Panc1 (cell line): ENCODE results near the gene AKAP13. TPM values are rescaled to one million over a fixed set of nuclear protein-coding genes. Genes with fewer than 3 reads are reported as not detected.

Source experiments
- ATAC-seq: fragments of 200-7000 bp; cut with Tn5 transposase; 2 replicates; pipeline ENCODE4 v1.9.1; 2020; ENCODE audit warnings: mild to moderate bottlenecking, moderate library complexity
- BruUV-seq: library from RNA; stranded (reverse); fragments of 400-500 nt; replicated peaks from 2 replicates; lab custom pipeline; 2021; lab: Mats Ljungman, UMichigan
- CTCF ChIA-PET: fragments of 300-600 bp; sonication (Branson Sonifier 250); formaldehyde crosslinking; loops from one replicate; lab custom pipeline; 2022; ENCODE audit warnings: antibody characterized with exemption; lab: Charles Lee
- POLR2A ChIA-PET: fragments of 300-600 bp; sonication (Branson Sonifier 250); formaldehyde crosslinking; loops from one replicate; lab custom pipeline; 2022; ENCODE audit warnings: antibody characterized with exemption; lab: Charles Lee
- DNase-seq: peaks from one replicate; pipeline ENCODE4 v3.0.0-alpha.2; 2010; ENCODE audit warnings: low read depth, low spot score
- H3K27ac ChIP-seq: 2 replicates; pipeline ENCODE4 v1.5.1; 2011; ENCODE audit warnings: mild to moderate bottlenecking, low read length, inconsistent platforms
- H3K27me3 ChIP-seq: fragments of 200-500 bp; sonication (Bioruptor generic); 2 replicates; pipeline ENCODE4 v1.6.0; 2014; ENCODE audit warnings: low read length, inconsistent platforms; ENCODE audit not compliant: control insufficient read depth, insufficient read depth
- H3K36me3 ChIP-seq: fragments of 200-500 bp; sonication (Bioruptor generic); 2 replicates; pipeline ENCODE4 v1.5.1; 2014; ENCODE audit warnings: inconsistent platforms, mild to moderate bottlenecking, low read length, moderate library complexity; ENCODE audit not compliant: control insufficient read depth, insufficient read depth
- H3K4me1 ChIP-seq: 2 replicates; pipeline ENCODE4 v1.5.1; 2011; ENCODE audit warnings: inconsistent platforms, mild to moderate bottlenecking, low read length, moderate library complexity; ENCODE audit not compliant: control insufficient read depth, insufficient read depth
- H3K4me3 ChIP-seq, 2 experiments: 2 replicates each; pipeline ENCODE4 v1.5.1; 2011 to 2012; ENCODE audit warnings: low read depth in 2 of 2, low read length in 2 of 2, mild to moderate bottlenecking in 2 of 2, inconsistent platforms in 1 of 2, moderate library complexity in 1 of 2
- H3K9me3 ChIP-seq: fragments of 200-500 bp; sonication (Bioruptor generic); 2 replicates; pipeline ENCODE4 v1.5.1; 2014; ENCODE audit warnings: low read depth, mild to moderate bottlenecking, inconsistent platforms, low read length, moderate library complexity; ENCODE audit not compliant: control insufficient read depth, insufficient read depth
- CTCF ChIP-seq: fragments of 450-650 bp; IDR thresholded peaks from 2 replicates; pipeline ENCODE4 v1.5.1; 2017; ENCODE audit warnings: mild to moderate bottlenecking
- POLR2AphosphoS5 ChIP-seq: IDR thresholded peaks from 2 replicates; pipeline ENCODE4 v1.6.1; 2012; ENCODE audit warnings: mild to moderate bottlenecking, low read depth, low read length, moderate library complexity
- REST ChIP-seq, 2 experiments: IDR thresholded peaks; 2 replicates each; pipeline ENCODE4 v1.6.1; 2011 to 2012; ENCODE audit warnings: low read depth in 2 of 2, control low read depth in 1 of 2, low read length in 1 of 2, mild to moderate bottlenecking in 1 of 2, moderate library complexity in 1 of 2; ENCODE audit not compliant: insufficient read depth in 1 of 2
- SIN3A ChIP-seq: IDR thresholded peaks from 2 replicates; pipeline ENCODE4 v1.6.1; 2012; ENCODE audit warnings: low read depth, mild to moderate bottlenecking, low read length, moderate library complexity, borderline replicate concordance; ENCODE audit not compliant: insufficient read depth
- TCF7L2 ChIP-seq: IDR thresholded peaks from 2 replicates; pipeline ENCODE4 v1.6.1; 2011; ENCODE audit warnings: mild to moderate bottlenecking, low read depth, low read length, inconsistent platforms
- in situ Hi-C: cut with HindIII; loops from 2 replicates; pipeline ENCODE4 v1.10.0; 2016; ENCODE audit warnings: low sequenced_read_pairs, low pct_unique_long_range_greater_than_20kb
- intact Hi-C: fragments of 100-400 bp; cut with micrococcal nuclease; formaldehyde crosslinking; loops from one replicate; pipeline ENCODE4 v1.10.0; 2022; ENCODE audit not compliant: unreplicated experiment
- total RNA-seq: library from RNA; stranded (reverse); gene quantifications from one replicate; pipeline ENCODE4 v1.2.1, GENCODE V29; 2021; ENCODE audit not compliant: unreplicated experiment

AKAP13 gene
- total RNA-seq, 1 experiment from 2014 or later, result 94.2 TPM

- no peak for TF ChIP-seq SIN3A
- BruUV-seq, result no TSS peak
- no peaks in the 10 kb centered on the region for H3K27me3 ChIP-seq
- POLR2A ChIA-PET, result no interaction called here
- H3K9me3 ChIP-seq, result no peaks in the 10 kb centered on the region
- no peaks in the 10 kb centered on the region for H3K36me3 ChIP-seq
- ATAC-seq, result 0 out of 2 replicates have a peak, but pooled peaks have one; percentile 24
- no peaks in the 10 kb centered on the region for H3K4me1 ChIP-seq
- CTCF ChIA-PET, result no interaction called here
- H3K4me3 ChIP-seq, result no peak overlapping the region
- in situ Hi-C loops (no loop called here), intact Hi-C loops (no loop called here)
- no peak overlapping the region for H3K27ac ChIP-seq
- no peak for DNase-seq
Measured at GRCh38 chr15:85622221-85622831, 241.9 kb downstream of the AKAP13 start.

- intact Hi-C loops (no loop called here), in situ Hi-C loops (no loop called here)
- Histone ChIP-seq H3K9me3 (no peaks in the 10 kb centered on the region), H3K27me3 (no peaks in the 10 kb centered on the region), H3K27ac (no peak overlapping the region), H3K36me3 (no peaks in the 10 kb centered on the region), H3K4me1 (no peaks in the 10 kb centered on the region), H3K4me3 (no peak overlapping the region)
- no peak for ATAC-seq
- CTCF ChIA-PET, result no interaction called here
- DNase-seq, result no peak
- TF ChIP-seq SIN3A (no peak), CTCF (no peak), REST (IDR thresholded peaks at IDR 0.05; ENCODE audit: insufficient read depth in 1 of 2, low read depth in 2 of 2, low read length in 1 of 2) (no peak), POLR2AphosphoS5 (no peak), TCF7L2 (no peak)
- BruUV-seq, result no TSS peak
- POLR2A ChIA-PET, result no interaction called here
Measured at GRCh38 chr15:85623315-85624049, 243.1 kb downstream of the AKAP13 start.

- POLR2A ChIA-PET, result no interaction called here
- H3K4me1 ChIP-seq, result no peaks in the 10 kb centered on the region
- no TSS peak for BruUV-seq
- intact Hi-C loops (no loop called here), in situ Hi-C loops (no loop called here)
- H3K27ac ChIP-seq, result no peak overlapping the region
- TF ChIP-seq REST (IDR thresholded peaks at IDR 0.05; ENCODE audit: insufficient read depth in 1 of 2, low read depth in 2 of 2, low read length in 1 of 2), result no peak
- TF ChIP-seq POLR2AphosphoS5, result no peak
- TF ChIP-seq TCF7L2, result no peak
- TF ChIP-seq CTCF, result no peak
- no peak for TF ChIP-seq SIN3A
- CTCF ChIA-PET, result no interaction called here
- DNase-seq (no peak), ATAC-seq (no peak)
- H3K36me3 ChIP-seq, result no peaks in the 10 kb centered on the region
- H3K9me3 ChIP-seq, result no peaks in the 10 kb centered on the region
- H3K27me3 ChIP-seq, result no peaks in the 10 kb centered on the region
- no peak overlapping the region for H3K4me3 ChIP-seq
Measured at GRCh38 chr15:85624291-85624801, 243.9 kb downstream of the AKAP13 start.
